PFSK-1 (cell line): ENCODE measurements around the gene ATRN.

Experiments
- FOXP2 ChIP-seq: optimal IDR thresholded peaks from 2 replicates; pipeline ENCODE3; 2011; ENCODE audit warnings: borderline replicate concordance, control low read depth, inconsistent platforms; ENCODE audit not compliant: insufficient read depth; ENCODE audit errors: extremely low read length, extremely low read depth
- POLR2AphosphoS5 ChIP-seq: IDR thresholded peaks from 2 replicates; pipeline ENCODE4 v1.6.1; 2012; ENCODE audit warnings: low read depth, mild to moderate bottlenecking, control low read depth, low read length, moderate library complexity
- SIN3A ChIP-seq: IDR thresholded peaks from 2 replicates; pipeline ENCODE4 v1.6.1; 2012; ENCODE audit warnings: mild to moderate bottlenecking, low read length, moderate library complexity, borderline replicate concordance; ENCODE audit not compliant: insufficient read depth
- TAF1 ChIP-seq: IDR thresholded peaks from 2 replicates; pipeline ENCODE4 v1.6.1; 2012; ENCODE audit warnings: low read length, control low read depth, borderline replicate concordance; ENCODE audit not compliant: insufficient read depth
- TF ChIP-seq, protein P1 (sequence below), 2 experiments: IDR thresholded peaks; 2 replicates each; pipeline versions ENCODE4 v1.6.1 to v1.8.0; 2011 to 2012; ENCODE audit warnings: low read depth in 2 of 2, low read length in 2 of 2, control low read depth in 1 of 2, inconsistent platforms in 1 of 2, mild to moderate bottlenecking in 1 of 2, moderate library complexity in 1 of 2; ENCODE audit not compliant: insufficient read depth in 1 of 2

The ATRN gene

DNA sequence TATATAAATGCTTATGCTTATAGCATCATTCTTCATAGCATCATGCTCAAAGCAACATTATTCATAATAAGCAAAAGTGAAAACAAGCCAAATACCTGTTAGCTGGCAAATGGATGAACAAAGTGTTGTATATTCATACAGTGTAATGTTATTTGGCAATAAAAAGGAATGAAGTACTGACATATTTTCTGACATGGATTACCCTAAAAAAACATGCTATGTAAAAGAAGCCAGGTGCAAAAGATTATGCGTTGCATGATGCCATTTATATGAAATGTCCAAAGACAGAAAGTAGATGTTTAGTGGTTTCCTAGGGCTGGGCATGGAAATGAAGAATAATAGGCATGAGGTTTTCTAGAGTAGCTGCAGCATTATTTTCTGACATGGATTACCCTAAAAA is 115.3 kb downstream of the ATRN start:
- TF ChIP-seq POLR2AphosphoS5 (no peak), FOXP2 (no peak), TAF1 (no peak), SIN3A (no peak)
- TF ChIP-seq, protein P1, sequence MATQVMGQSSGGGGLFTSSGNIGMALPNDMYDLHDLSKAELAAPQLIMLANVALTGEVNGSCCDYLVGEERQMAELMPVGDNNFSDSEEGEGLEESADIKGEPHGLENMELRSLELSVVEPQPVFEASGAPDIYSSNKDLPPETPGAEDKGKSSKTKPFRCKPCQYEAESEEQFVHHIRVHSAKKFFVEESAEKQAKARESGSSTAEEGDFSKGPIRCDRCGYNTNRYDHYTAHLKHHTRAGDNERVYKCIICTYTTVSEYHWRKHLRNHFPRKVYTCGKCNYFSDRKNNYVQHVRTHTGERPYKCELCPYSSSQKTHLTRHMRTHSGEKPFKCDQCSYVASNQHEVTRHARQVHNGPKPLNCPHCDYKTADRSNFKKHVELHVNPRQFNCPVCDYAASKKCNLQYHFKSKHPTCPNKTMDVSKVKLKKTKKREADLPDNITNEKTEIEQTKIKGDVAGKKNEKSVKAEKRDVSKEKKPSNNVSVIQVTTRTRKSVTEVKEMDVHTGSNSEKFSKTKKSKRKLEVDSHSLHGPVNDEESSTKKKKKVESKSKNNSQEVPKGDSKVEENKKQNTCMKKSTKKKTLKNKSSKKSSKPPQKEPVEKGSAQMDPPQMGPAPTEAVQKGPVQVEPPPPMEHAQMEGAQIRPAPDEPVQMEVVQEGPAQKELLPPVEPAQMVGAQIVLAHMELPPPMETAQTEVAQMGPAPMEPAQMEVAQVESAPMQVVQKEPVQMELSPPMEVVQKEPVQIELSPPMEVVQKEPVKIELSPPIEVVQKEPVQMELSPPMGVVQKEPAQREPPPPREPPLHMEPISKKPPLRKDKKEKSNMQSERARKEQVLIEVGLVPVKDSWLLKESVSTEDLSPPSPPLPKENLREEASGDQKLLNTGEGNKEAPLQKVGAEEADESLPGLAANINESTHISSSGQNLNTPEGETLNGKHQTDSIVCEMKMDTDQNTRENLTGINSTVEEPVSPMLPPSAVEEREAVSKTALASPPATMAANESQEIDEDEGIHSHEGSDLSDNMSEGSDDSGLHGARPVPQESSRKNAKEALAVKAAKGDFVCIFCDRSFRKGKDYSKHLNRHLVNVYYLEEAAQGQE (IDR thresholded peaks at IDR 0.05; ENCODE audit: insufficient read depth in 1 of 2, low read depth in 2 of 2, low read length in 2 of 2), result no peak

GRCh38 chr20:3590164-3590563 is 119.3 kb downstream of the ATRN start:
- TF ChIP-seq, protein P1 (IDR thresholded peaks at IDR 0.05; ENCODE audit: insufficient read depth in 1 of 2, low read depth in 2 of 2, low read length in 2 of 2), result no peak
- TF ChIP-seq SIN3A, result no peak
- TF ChIP-seq POLR2AphosphoS5, result no peak
- TF ChIP-seq FOXP2, result no peak
- TF ChIP-seq TAF1, result no peak

- TF ChIP-seq TAF1 (no peak), SIN3A (no peak)
Measured at GRCh38 chr20:3592931-3593330, 122.1 kb downstream of the ATRN start.

- no peak for TF ChIP-seq SIN3A
- TF ChIP-seq, protein P1 (IDR thresholded peaks at IDR 0.05; ENCODE audit: insufficient read depth in 1 of 2, low read depth in 2 of 2, low read length in 2 of 2), result no peak
- TF ChIP-seq FOXP2, result no peak
- TF ChIP-seq TAF1, result no peak
- TF ChIP-seq POLR2AphosphoS5, result no peak
Measured at GRCh38 chr20:3595541-3595940, 124.7 kb downstream of the ATRN start.

GRCh38 chr20:3603108-3603507 is 132.3 kb downstream of the ATRN start:
- TF ChIP-seq SIN3A (no peak), POLR2AphosphoS5 (no peak), FOXP2 (no peak), TAF1 (no peak)
- TF ChIP-seq, protein P1 (IDR thresholded peaks at IDR 0.05; ENCODE audit: insufficient read depth in 1 of 2, low read depth in 2 of 2, low read length in 2 of 2), result no peak
